GM18909 (cell line): ENCODE measurements around the gene B3GNT3.

Experiments used
- ATAC-seq: cut with Tn5 transposase; IDR thresholded peaks from one replicate; pipeline ENCODE4 v1.9.1; 2021; ENCODE audit warnings: mild to moderate bottlenecking; ENCODE audit not compliant: unreplicated experiment, poor library complexity

B3GNT3 gene

GRCh38 chr19:17854061-17854460 lies 59.1 kb downstream of the B3GNT3 start:
- ATAC-seq = no peak

GRCh38 chr19:17855280-17856152 lies 60.6 kb downstream of the B3GNT3 start:
- ATAC-seq = no peak

- peak; percentile 89 for ATAC-seq
Observed at GRCh38 chr19:17859533-17860330, 64.8 kb downstream of the B3GNT3 start, which contains the start of gene RPL18A. Gene RPL18A, plus strand, starts transcription at chr19:17859910. Its CDS starts 47 bp downstream, at chr19:17859957.

- no peak for ATAC-seq
Observed at GRCh38 chr19:17860331-17860992, 65.5 kb downstream of the B3GNT3 start.

- no peak for ATAC-seq
Observed at GRCh38 chr19:17860993-17861360, 66.0 kb downstream of the B3GNT3 start.

GRCh38 chr19:17861542-17862402 lies 66.8 kb downstream of the B3GNT3 start:
- no peak for ATAC-seq

GRCh38 chr19:17862711-17863519 lies 68.0 kb downstream of the B3GNT3 start:
- ATAC-seq = no peak
